HG02759 (cell line): ENCODE measurements around the gene ZNF511.
"Not testable (repeated sequence)": the region's sequence is repeated elsewhere in the genome, so short reads cannot be mapped to it uniquely, and the experiment has no call there.

Experiments
- ATAC-seq: cut with Tn5 transposase; IDR thresholded peaks from one replicate; pipeline ENCODE4 v1.9.1; 2021; ENCODE audit warnings: mild to moderate bottlenecking, moderate library complexity; ENCODE audit not compliant: unreplicated experiment

Gene ZNF511

GRCh38 chr10:133308421-133309099 is at the start of gene ZNF511, which contains the start of gene TUBGCP2:
ZNF511 (plus strand) TSS chr10:133308914; CDS start chr10:133308944, 30 bp downstream.
TUBGCP2 (minus strand) TSS chr10:133308872; CDS start chr10:133302941, 5,931 bp downstream.
- peak; percentile 88 for ATAC-seq

DNA sequence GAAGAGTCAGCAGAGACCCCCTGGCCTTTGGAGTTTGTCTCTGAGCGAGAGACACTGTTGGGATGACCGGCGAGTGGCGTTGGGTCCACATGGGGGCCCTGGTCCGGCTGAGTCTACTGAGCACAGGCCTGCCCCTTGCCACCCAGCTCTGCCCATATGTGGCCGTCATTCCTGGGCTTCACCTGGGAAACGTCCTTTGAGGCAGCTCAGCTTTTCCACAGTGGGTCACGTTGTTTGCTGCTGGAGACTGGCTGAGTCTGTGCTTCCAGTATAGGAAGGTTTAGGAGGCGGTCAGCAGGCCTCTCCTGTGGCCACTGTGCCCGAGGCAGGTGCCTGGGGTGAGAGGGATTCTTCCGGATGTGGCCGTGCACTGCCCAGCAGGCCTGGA is 49.1 kb upstream of the ZNF511 start:
- no peak for ATAC-seq

DNA sequence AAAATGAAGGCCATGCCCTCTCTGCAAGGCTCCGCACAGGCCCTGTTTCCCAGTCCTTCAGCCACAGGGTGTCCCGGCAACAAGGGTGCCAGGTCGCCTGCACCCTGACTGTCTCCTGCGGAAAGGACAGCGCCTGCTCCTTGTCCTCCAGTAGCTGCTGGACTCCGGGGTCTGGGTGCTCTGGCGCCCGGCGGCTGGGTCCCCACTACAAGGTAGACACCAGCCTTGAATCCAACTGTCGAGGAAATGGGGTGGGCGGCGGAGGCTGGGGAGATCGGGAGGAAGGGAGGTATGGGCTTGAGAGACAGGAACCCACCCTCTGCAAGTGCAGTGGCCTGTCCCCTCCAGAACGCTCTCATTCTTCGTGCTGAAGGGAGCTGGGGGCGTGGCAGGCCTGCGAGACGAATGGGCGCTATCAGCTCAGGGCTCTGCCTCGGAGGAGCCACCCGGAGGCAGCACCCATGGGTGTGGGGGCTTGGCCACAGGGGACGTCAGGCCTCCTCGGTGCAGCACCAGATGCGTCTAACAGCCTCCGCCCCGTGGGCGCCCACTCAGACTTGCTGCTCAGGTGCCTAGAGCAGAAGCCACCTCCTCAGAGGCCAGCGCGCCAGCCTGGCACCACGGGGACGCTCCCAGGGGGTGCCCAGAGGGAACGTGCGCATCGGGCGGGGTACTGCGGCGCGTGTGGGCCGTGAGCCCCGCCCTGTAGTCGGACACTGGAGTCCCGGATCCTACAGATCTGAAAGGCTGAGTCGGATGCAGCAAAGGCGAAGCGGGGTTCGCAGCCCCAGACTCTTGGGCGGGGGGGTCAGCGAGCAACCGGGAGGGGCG is 47.6 kb upstream of the ZNF511 start:
- peak; percentile 57 for ATAC-seq

- peak; percentile 69 for ATAC-seq
Measured at GRCh38 chr10:133261726-133262325, 46.9 kb upstream of the ZNF511 start.

DNA sequence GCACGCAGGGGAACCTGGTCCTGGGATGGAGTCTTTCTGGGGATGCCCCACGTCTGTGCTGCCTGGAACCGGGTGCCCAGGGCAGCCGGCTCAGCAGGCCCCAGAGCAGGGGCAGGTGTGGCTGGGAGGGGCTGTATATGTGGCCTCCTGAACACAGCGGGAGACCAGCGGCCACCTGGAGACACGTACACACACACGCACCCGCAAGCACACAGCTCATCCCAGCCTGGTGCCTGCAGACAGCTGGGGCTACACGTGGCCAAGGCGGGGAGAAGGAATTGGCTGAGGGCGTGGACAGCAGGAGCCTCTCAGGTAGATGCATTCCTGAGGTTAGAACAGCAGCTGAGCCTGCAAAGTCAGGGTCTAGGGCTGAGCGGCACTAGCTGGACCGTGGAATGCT is 46.0 kb upstream of the ZNF511 start:
- ATAC-seq, result no peak

GRCh38 chr10:133263674-133264073 is 45.0 kb upstream of the ZNF511 start:
- no peak for ATAC-seq

DNA sequence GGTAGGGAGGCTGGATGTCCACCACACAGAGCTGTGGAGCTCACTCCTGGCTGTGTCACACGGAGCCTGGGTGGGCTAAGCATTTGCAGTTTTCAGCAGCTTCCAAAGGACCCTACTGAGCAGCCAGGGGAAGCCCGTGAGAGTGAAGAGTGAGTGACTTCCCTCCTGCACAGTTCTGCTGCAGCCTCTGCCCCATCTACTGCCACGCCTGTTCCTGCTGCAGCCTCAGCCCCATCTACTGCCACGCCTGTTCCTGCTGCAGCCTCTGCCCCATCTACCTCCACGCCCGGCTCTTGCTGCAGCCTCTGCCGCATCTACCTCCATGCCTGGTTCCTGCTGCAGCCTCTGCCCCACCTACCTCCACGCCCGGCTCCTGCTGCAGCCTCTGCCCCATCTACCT is 44.3 kb upstream of the ZNF511 start:
- ATAC-seq, result no peak

DNA sequence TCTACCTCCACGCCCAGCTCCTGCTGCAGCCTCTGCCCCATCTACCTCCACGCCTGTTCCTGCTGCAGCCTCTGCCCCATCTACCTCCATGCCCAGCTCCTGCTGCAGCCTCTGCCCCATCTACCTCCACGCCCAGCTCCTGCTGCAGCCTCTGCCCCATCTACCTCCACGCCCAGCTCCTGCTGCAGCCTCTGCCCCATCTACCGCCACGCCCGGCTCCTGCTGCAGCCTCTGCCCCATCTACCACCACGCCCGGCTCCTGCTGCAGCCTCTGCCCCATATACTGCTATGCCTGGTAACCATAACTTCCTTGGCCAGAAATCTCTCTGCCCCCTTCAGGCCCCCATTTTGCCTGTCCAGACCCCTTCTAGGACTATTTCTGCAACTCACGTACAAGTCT is 43.7 kb upstream of the ZNF511 start:
- ATAC-seq, result not testable (repeated sequence)

- no peak for ATAC-seq
Measured at GRCh38 chr10:133266056-133266795, 42.5 kb upstream of the ZNF511 start.

GRCh38 chr10:133267293-133267692 is 41.4 kb upstream of the ZNF511 start:
- no peak for ATAC-seq

GRCh38 chr10:133267829-133268228 is 40.9 kb upstream of the ZNF511 start:
- no peak for ATAC-seq

GRCh38 chr10:133268532-133268931 is 40.2 kb upstream of the ZNF511 start:
- ATAC-seq, result no peak

DNA sequence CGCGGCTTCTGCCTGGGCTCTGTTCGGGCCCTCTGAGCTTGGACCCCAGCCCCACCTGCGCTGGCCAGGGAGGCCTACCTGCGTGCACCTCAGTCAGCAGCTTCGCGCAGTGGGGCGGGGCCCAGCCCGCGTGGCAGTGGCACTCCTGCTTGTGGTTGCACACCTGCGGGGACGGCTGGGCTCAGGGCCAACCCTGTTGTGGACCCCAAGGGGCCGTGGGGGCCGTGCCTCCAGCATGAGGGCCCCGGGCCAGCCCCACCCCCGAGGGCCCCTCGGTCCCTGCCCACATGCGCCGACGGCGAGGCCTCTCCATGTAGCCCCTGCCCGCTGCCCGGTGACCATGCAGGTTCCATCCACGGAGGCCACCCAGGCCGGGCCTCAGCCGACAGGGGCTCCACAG is 39.3 kb upstream of the ZNF511 start:
- ATAC-seq, result no peak

- ATAC-seq, result no peak
Measured at GRCh38 chr10:133270204-133270603, 38.5 kb upstream of the ZNF511 start.

- no peak for ATAC-seq
Measured at GRCh38 chr10:133270773-133271297, 37.9 kb upstream of the ZNF511 start.

- ATAC-seq, result no peak
Measured at GRCh38 chr10:133271521-133272300, 37.0 kb upstream of the ZNF511 start.

DNA sequence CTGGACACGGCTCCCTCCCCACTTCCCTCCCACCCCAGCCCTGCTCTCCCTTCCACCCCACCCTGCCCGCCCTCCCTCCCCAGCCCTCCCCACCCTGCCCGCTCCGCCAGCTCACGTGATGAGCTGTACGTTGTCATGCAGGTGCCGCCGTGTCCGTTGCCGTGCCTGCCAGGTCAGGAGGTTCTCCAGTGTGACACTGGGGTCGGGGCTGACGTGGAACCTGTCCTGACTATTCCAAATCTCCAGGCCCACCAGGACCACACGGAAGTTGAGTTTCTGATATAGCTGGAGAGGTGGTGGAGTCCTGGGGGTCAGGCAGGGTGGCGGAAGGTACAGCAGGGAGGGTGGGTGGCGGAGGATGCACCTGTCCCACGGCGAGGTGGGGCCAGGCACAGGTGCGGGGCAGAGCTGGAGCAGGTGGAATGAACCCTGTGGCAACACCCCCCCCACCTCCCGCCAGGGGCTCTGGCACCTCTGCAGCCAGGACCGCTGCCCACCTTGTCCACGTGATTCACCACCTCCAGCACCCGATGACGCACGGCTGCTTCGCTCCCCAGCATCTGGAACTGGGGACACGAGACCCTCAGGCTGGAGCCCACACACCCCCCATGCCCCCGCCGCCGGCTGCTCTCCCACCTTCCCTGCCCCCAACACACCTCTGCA is 36.3 kb upstream of the ZNF511 start:
- ATAC-seq, result no peak

- no peak for ATAC-seq
Measured at GRCh38 chr10:133272964-133273420, 35.7 kb upstream of the ZNF511 start.

GRCh38 chr10:133273534-133274143 is 35.1 kb upstream of the ZNF511 start:
- no peak for ATAC-seq
